H1 (cell line): Measurements from ENCODE around the gene ABL2. TPM values are rescaled to one million over a fixed set of nuclear protein-coding genes. Genes with fewer than 3 reads are reported as not detected.

Experiments used
- CBX5 ChIP-seq: fragments of 300-800, 300-1000 bp; sonication (generic); IDR thresholded peaks from 2 replicates; pipeline ENCODE4 v1.7.1; 2016; ENCODE audit warnings: antibody characterized with exemption, low read length, low read depth
- CBX8 ChIP-seq: fragments of 300-800, 300-1000 bp; sonication (generic); IDR thresholded peaks from 2 replicates; pipeline ENCODE4 v1.7.1; 2016; ENCODE audit warnings: low read depth, low read length, borderline replicate concordance
- CHD1 ChIP-seq: IDR thresholded peaks from 2 replicates; pipeline ENCODE4 v1.6.1; 2012; ENCODE audit warnings: low read depth, low read length, improper control_type of control experiment
- CHD7 ChIP-seq: fragments of 300-600 bp; sonication (generic); IDR thresholded peaks from 2 replicates; pipeline ENCODE4 v1.7.1; 2012; ENCODE audit warnings: low read length, moderate library complexity, mild to moderate bottlenecking, inconsistent platforms; ENCODE audit not compliant: insufficient replicate concordance
- EZH2 ChIP-seq: fragments of 200-600 bp; sonication (generic); IDR thresholded peaks from 2 replicates; pipeline ENCODE4 v1.7.1; 2012; ENCODE audit warnings: low read depth, mild to moderate bottlenecking, moderate library complexity, low read length, inconsistent platforms; ENCODE audit not compliant: severe bottlenecking
- KDM1A ChIP-seq: fragments of 200-600, 300-600 bp; sonication (generic); IDR thresholded peaks from 2 replicates; pipeline ENCODE4 v1.7.1; 2016; ENCODE audit warnings: mild to moderate bottlenecking, low read length, borderline replicate concordance
- SIN3A ChIP-seq, 2 experiments: IDR thresholded peaks in 1 of 2; conservative IDR thresholded peaks in 1 of 2; 2 replicates each; pipeline ENCODE4 v1.6.1; 2011 to 2012; ENCODE audit warnings: low read length in 2 of 2, improper control_type of control experiment in 1 of 2, low read depth in 1 of 2, mild to moderate bottlenecking in 1 of 2
- TAF1 ChIP-seq: IDR thresholded peaks from 2 replicates; pipeline ENCODE4 v1.6.1; 2011; ENCODE audit warnings: mild to moderate bottlenecking, low read depth, low read length
- TCF12 ChIP-seq: IDR thresholded peaks from 2 replicates; pipeline ENCODE4 v1.6.1; 2011; ENCODE audit warnings: low read depth, mild to moderate bottlenecking, low read length
- polyA plus RNA-seq, 7 experiments: library from polyadenylated mRNA; depleted of rRNA in 3 of 7; stranded (reverse) in 5 of 7; unstranded in 2 of 7; fragments of >200 nt in 5 of 7; fragments of 200-250 nt in 2 of 7; gene quantifications; 1 replicate in 5 of 7; 2 replicates in 1 of 7; 4 replicates in 1 of 7; pipeline versions ENCODE4 v1.2.1 to v1.2.3, GENCODE V29; 2011 to 2013; ENCODE audit warnings: missing spikeins in 2 of 7, mixed read lengths in 2 of 7
- total RNA-seq: library from RNA; stranded (reverse); fragmentation: NEBNext Ultra II Directional; extraction: Animal tissue kit (Norgen Biotek cat#: 25700); gene quantifications from 2 replicates; pipeline ENCODE4 v1.2.1, GENCODE V29; 2021

ABL2 gene
- total and polyA plus RNA-seq, 2 of the 8 experiments (the other 6 are each of a cell fraction or from before 2014, with no cell fraction given), result 4.5 to 19.1 TPM

- TF ChIP-seq CHD7, result no peak
- no peak for TF ChIP-seq TCF12
- TF ChIP-seq TAF1, result no peak
- no peak for TF ChIP-seq SIN3A (conservative IDR thresholded peaks at IDR 0.05 in 1 of 2, IDR thresholded peaks at IDR 0.05 in 1 of 2; ENCODE audit: low read depth in 1 of 2, low read length in 2 of 2)
- TF ChIP-seq KDM1A, result no peak
- no peak for TF ChIP-seq EZH2
- no peak for TF ChIP-seq CHD1
- TF ChIP-seq CBX5, result no peak
- TF ChIP-seq CBX8, result no peak
- TF ChIP-seq, all 59 proteins: peak for 0
Measured at GRCh38 chr1:179108644-179109043, 120.8 kb downstream of the ABL2 start (continued).
